ENCODE data around the gene KDELR3. TPM values are rescaled to one million over a fixed set of nuclear protein-coding genes. Genes with fewer than 3 reads are reported as not detected.

The KDELR3 gene
- total RNA-seq, 2 experiments from 2014 or later: not detected

GRCh38 chr22:38506118-38506962, 38.4 kb downstream of the KDELR3 start, which contains the start of gene DDX17:
TSS of gene DDX17 (minus strand) at chr22:38506311.
- POLR2A ChIA-PET: interaction anchor here (0.7 kb wide), 1 partner anchor 193 kb away, joined by 3 read pairs; no protein-coding TSS in a partner anchor
- peak within 1 kb of the TSS; percentile 99 for H3K4me2 ChIP-seq (ENCODE audit: low read length)
- no peaks in the 10 kb centered on the region for H3K9me2 ChIP-seq (ENCODE audit: insufficient read depth, low read length)
- peak within 1 kb of the TSS; percentile 83 for H3K4me3 ChIP-seq (ENCODE audit: low read depth, low read length, poor library complexity, severe bottlenecking)
- no peaks in the 10 kb centered on the region for H3K9me3 ChIP-seq (ENCODE audit: low read length)
- H2AFZ ChIP-seq (ENCODE audit: low read length): peak within 1 kb of the TSS; percentile 91
- peaks cover 34% of the 10 kb centered on the region for H4K20me1 ChIP-seq (ENCODE audit: insufficient read depth, low read length)
- CTCF ChIA-PET (ENCODE audit: unreplicated experiment): no interaction called here
- intact Hi-C loops (cut with micrococcal nuclease; ENCODE audit: unreplicated experiment): loop anchor here (2.0 kb wide), 2 partner anchors 64 to 108 kb away; partner anchors contain the start of gene DMC1
- TSS peak; percentile 98 for BruUV-seq (replicated peaks)
- peaks cover 36% of the 10 kb centered on the region for H3K4me1 ChIP-seq (ENCODE audit: insufficient read depth, low read length, poor library complexity, severe bottlenecking)
- peak within 1 kb of the TSS; percentile 91 for H3K27ac ChIP-seq (ENCODE audit: low read depth, low read length, poor library complexity, severe bottlenecking)
- peaks cover 41% of the 10 kb centered on the region for H3K36me3 ChIP-seq (ENCODE audit: insufficient read depth, low read length)
- DNase-seq (ENCODE audit: low spot score): peak; percentile 99
- TF ChIP-seq CTCF (conservative IDR thresholded peaks at IDR 0.05; ENCODE audit: low read length) (no peak), EZH2phosphoT487 (IDR thresholded peaks at IDR 0.05; ENCODE audit: borderline replicate concordance, low read depth, low read length) (no peak)
- H3K79me2 ChIP-seq (ENCODE audit: insufficient read depth, low read depth, low read length): peaks cover 46% of the 10 kb centered on the region

GRCh38 chr22:38510416-38510970, 42.6 kb downstream of the KDELR3 start:
- intact Hi-C loops (cut with micrococcal nuclease; ENCODE audit: unreplicated experiment): no loop called here
- Histone ChIP-seq H2AFZ (ENCODE audit: low read length) (no peak overlapping the region), H3K9me2 (ENCODE audit: insufficient read depth, low read length) (no peaks in the 10 kb centered on the region), H3K79me2 (ENCODE audit: insufficient read depth, low read depth, low read length) (peaks cover 5% of the 10 kb centered on the region), H3K9me3 (ENCODE audit: low read length) (no peaks in the 10 kb centered on the region), H3K4me2 (ENCODE audit: low read length) (no peak overlapping the region), H4K20me1 (ENCODE audit: insufficient read depth, low read length) (no peaks in the 10 kb centered on the region), H3K36me3 (ENCODE audit: insufficient read depth, low read length) (no peaks in the 10 kb centered on the region), H3K27ac (ENCODE audit: low read depth, low read length, poor library complexity, severe bottlenecking) (no peak overlapping the region), H3K4me1 (ENCODE audit: insufficient read depth, low read length, poor library complexity, severe bottlenecking) (peaks cover 14% of the 10 kb centered on the region), H3K4me3 (ENCODE audit: low read depth, low read length, poor library complexity, severe bottlenecking) (no peak overlapping the region)
- POLR2A ChIA-PET: interaction anchor here (0.9 to 1.0 kb wide), 2 partner anchors 13 to 45 kb away, joined by 3 to 4 read pairs; no protein-coding TSS in a partner anchor
- CTCF ChIA-PET (ENCODE audit: unreplicated experiment): no interaction called here
- TF ChIP-seq EZH2phosphoT487 (IDR thresholded peaks at IDR 0.05; ENCODE audit: borderline replicate concordance, low read depth, low read length) (no peak), CTCF (conservative IDR thresholded peaks at IDR 0.05; ENCODE audit: low read length) (no peak)
- no TSS peak for BruUV-seq (replicated peaks)
- DNase-seq (ENCODE audit: low spot score): no peak

Data from OCI-LY7 (cell line).